Neural cell (in vitro differentiated cells): ENCODE data around the gene KIFC3.

Experiments
- SMC3 ChIP-seq: fragments of 450-650 bp; conservative IDR thresholded peaks from 2 replicates; pipeline ENCODE4 v1.6.1; 2014; ENCODE audit warnings: antibody characterized with exemption, mild to moderate bottlenecking, moderate library complexity; ENCODE audit not compliant: poor library complexity
- TAF1 ChIP-seq: IDR thresholded peaks from 2 replicates; pipeline ENCODE4 v1.6.1; 2012; ENCODE audit warnings: low read depth
- TF ChIP-seq, protein P1 (sequence below): IDR thresholded peaks from 2 replicates; pipeline ENCODE4 v1.6.1; 2012; ENCODE audit warnings: borderline replicate concordance

DNA sequence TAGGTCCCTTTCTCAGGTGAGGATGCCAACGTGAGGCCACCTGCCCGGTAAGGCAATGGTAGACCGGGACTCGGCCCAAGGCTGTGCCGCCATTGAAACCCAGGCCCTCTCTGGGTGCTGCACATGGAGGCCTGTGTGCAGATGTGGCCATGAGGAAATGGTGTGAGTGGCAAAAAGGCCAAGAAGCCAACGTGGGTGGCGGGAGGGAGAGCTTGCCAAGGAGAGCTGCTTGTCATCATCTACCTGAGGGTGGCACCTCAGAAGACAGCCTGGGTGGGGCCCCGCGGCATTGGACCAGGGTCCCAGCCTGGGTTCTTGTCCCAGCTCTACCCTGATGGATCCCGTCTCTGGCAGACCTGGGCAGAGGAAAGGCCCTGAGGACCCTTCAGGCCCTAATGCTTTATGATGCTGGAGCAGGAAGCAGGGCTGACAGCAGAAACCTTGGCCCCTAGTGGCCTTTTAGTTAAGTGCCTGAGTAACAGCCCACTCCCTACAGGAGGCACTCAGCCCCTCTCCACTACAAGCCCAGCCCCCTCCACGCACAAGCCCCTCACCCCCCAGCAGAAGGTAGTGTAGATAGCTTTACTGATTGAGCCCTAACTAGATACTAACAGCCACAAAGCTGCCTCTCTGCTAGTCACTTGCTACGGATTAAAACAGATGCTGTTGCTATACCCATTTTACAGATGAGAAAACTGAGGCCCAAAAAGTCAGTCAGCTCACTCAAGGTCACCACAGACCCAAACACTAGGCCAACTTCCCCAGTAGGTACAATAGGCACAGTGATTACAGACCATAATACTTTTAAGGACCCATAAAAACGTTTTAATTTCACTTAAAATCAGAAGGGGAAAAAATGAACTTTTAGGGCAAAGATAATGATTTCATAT is 26.2 kb upstream of the KIFC3 start:
- TF ChIP-seq TAF1, result no peak
- TF ChIP-seq, protein P1, sequence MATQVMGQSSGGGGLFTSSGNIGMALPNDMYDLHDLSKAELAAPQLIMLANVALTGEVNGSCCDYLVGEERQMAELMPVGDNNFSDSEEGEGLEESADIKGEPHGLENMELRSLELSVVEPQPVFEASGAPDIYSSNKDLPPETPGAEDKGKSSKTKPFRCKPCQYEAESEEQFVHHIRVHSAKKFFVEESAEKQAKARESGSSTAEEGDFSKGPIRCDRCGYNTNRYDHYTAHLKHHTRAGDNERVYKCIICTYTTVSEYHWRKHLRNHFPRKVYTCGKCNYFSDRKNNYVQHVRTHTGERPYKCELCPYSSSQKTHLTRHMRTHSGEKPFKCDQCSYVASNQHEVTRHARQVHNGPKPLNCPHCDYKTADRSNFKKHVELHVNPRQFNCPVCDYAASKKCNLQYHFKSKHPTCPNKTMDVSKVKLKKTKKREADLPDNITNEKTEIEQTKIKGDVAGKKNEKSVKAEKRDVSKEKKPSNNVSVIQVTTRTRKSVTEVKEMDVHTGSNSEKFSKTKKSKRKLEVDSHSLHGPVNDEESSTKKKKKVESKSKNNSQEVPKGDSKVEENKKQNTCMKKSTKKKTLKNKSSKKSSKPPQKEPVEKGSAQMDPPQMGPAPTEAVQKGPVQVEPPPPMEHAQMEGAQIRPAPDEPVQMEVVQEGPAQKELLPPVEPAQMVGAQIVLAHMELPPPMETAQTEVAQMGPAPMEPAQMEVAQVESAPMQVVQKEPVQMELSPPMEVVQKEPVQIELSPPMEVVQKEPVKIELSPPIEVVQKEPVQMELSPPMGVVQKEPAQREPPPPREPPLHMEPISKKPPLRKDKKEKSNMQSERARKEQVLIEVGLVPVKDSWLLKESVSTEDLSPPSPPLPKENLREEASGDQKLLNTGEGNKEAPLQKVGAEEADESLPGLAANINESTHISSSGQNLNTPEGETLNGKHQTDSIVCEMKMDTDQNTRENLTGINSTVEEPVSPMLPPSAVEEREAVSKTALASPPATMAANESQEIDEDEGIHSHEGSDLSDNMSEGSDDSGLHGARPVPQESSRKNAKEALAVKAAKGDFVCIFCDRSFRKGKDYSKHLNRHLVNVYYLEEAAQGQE, result no peak
- TF ChIP-seq SMC3, result no peak
